Endothelial cell of umbilical vein (primary cell): ENCODE results near the gene ISL2. TPM values are rescaled to one million over a fixed set of nuclear protein-coding genes. Genes with fewer than 3 reads are reported as not detected.

ENCODE experiments used
- BruUV-seq: library from RNA; stranded (reverse); fragments of 400-500 nt; replicated peaks from 2 replicates; lab custom pipeline; 2021; lab: Mats Ljungman, UMichigan
- CTCF ChIA-PET: fragments of 300-600, 350-600 bp; sonication (Branson Sonifier 250); formaldehyde crosslinking; loops from one replicate; lab custom pipeline; 2021; ENCODE audit warnings: antibody characterized with exemption, inconsistent platforms; lab: Charles Lee
- POLR2A ChIA-PET: fragments of 300-600, 350-600 bp; sonication (Branson Sonifier 250); formaldehyde crosslinking; loops from one replicate; lab custom pipeline; 2021; ENCODE audit warnings: antibody characterized with exemption, inconsistent platforms; lab: Charles Lee
- DNase-seq: peaks from one replicate; pipeline ENCODE4 v3.0.0-alpha.2; 2011; ENCODE audit warnings: low read depth, low spot score
- FAIRE-seq: peaks from 2 replicates; lab custom pipeline; 2011; peaks lifted over from hg19 to GRCh38; lab: Jason Lieb, UNC
- H2AFZ ChIP-seq: 2 replicates; pipeline ENCODE4 v1.6.0; 2012; ENCODE audit warnings: low read depth, low read length, control low read depth, inconsistent platforms
- H3K27ac ChIP-seq: 2 replicates; pipeline ENCODE4 v1.5.1; 2011; ENCODE audit warnings: low read depth, mild to moderate bottlenecking, control low read depth, low read length, moderate library complexity; ENCODE audit not compliant: insufficient read depth
- H3K27me3 ChIP-seq, 2 experiments: 2 replicates each; pipeline versions ENCODE4 v1.6.0 to v1.6.1; 2011; ENCODE audit warnings: low read length in 2 of 2, mixed read lengths in 1 of 2; ENCODE audit not compliant: control insufficient read depth in 2 of 2, insufficient read depth in 2 of 2
- H3K36me3 ChIP-seq, 2 experiments: 2 replicates in 1 of 2; 3 replicates in 1 of 2; pipeline ENCODE4 v1.5.1; 2011; ENCODE audit warnings: low read length in 2 of 2, mild to moderate bottlenecking in 1 of 2, moderate library complexity in 1 of 2; ENCODE audit not compliant: control insufficient read depth in 2 of 2, insufficient read depth in 2 of 2; ENCODE audit errors: extremely low read depth in 1 of 2
- H3K4me1 ChIP-seq: 3 replicates; pipeline ENCODE4 v1.5.1; 2011; ENCODE audit warnings: mild to moderate bottlenecking, low read length; ENCODE audit not compliant: control insufficient read depth, insufficient read depth; ENCODE audit errors: extremely low read depth
- H3K4me2 ChIP-seq: 2 replicates; pipeline ENCODE4 v1.6.1; 2011; ENCODE audit warnings: low read length, control low read depth, mixed read lengths; ENCODE audit not compliant: insufficient read depth
- H3K4me3 ChIP-seq, 3 experiments: fragments of 200-600 bp in 1 of 3; sonication (generic), shearing (Covaris generic) in 1 of 3; replicated peaks in 1 of 3; 2 replicates each; pipeline ENCODE4 v1.5.1; 2011 to 2016; ENCODE audit warnings: control low read depth in 3 of 3, low read length in 3 of 3, mild to moderate bottlenecking in 2 of 3, inconsistent platforms in 1 of 3, low read depth in 1 of 3, moderate library complexity in 1 of 3; ENCODE audit not compliant: insufficient read depth in 1 of 3
- H3K79me2 ChIP-seq: 2 replicates; pipeline ENCODE4 v1.6.0; 2012; ENCODE audit warnings: low read length, inconsistent platforms; ENCODE audit not compliant: control insufficient read depth, insufficient read depth
- H3K9ac ChIP-seq: replicated peaks from 2 replicates; pipeline ENCODE3; 2011; ENCODE audit warnings: low read length, control low read depth; ENCODE audit not compliant: insufficient read depth; ENCODE audit errors: extremely low read depth
- H3K9me1 ChIP-seq: replicated peaks from 3 replicates; pipeline ENCODE4 v1.6.0; 2011; ENCODE audit warnings: mild to moderate bottlenecking, low read length; ENCODE audit not compliant: control insufficient read depth, insufficient read depth; ENCODE audit errors: extremely low read depth
- H3K9me3 ChIP-seq: replicated peaks from 2 replicates; pipeline ENCODE4 v1.5.1; 2012; ENCODE audit warnings: low read length, inconsistent platforms; ENCODE audit not compliant: control insufficient read depth, insufficient read depth
- H4K20me1 ChIP-seq: replicated peaks from 2 replicates; pipeline ENCODE3; 2011; ENCODE audit warnings: mild to moderate bottlenecking, low read length; ENCODE audit not compliant: control insufficient read depth, insufficient read depth; ENCODE audit errors: extremely low read depth
- CTCF ChIP-seq, 2 donors: IDR thresholded peaks; 1 replicate in 1 of 2; 2 replicates in 1 of 2; pipeline ENCODE4 v1.5.1; 2011; ENCODE audit warnings: low read length in 2 of 2, mild to moderate bottlenecking in 2 of 2, moderate library complexity in 2 of 2, control low read depth in 1 of 2, inconsistent platforms in 1 of 2, low read depth in 1 of 2; ENCODE audit not compliant: insufficient read depth in 1 of 2; ENCODE audit errors: extremely low read depth in 1 of 2
- EZH2 ChIP-seq: IDR thresholded peaks from 2 replicates; pipeline ENCODE4 v1.6.1; 2012; ENCODE audit warnings: borderline replicate concordance, low read depth, mild to moderate bottlenecking, moderate library complexity, low read length, inconsistent platforms; ENCODE audit not compliant: severe bottlenecking
- FOS ChIP-seq: IDR thresholded peaks from 2 replicates; pipeline ENCODE4 v1.6.1; 2011; ENCODE audit warnings: mild to moderate bottlenecking, low read length, moderate library complexity, borderline replicate concordance; ENCODE audit not compliant: insufficient read depth
- GATA2 ChIP-seq: IDR thresholded peaks from 2 replicates; pipeline ENCODE4 v1.7.0; 2011; ENCODE audit warnings: low read depth, mild to moderate bottlenecking, moderate library complexity, mixed read lengths, low read length; ENCODE audit not compliant: insufficient read length, insufficient read depth
- JUN ChIP-seq: IDR thresholded peaks from 2 replicates; pipeline ENCODE4 v1.6.1; 2011; ENCODE audit warnings: borderline replicate concordance, low read depth; ENCODE audit not compliant: insufficient read length, insufficient read depth
- MAX ChIP-seq: IDR thresholded peaks from 2 replicates; pipeline ENCODE4 v1.6.1; 2011; ENCODE audit not compliant: insufficient read depth, insufficient read length
- MYC ChIP-seq: IDR thresholded peaks from one replicate; pipeline ENCODE4 v1.6.1; 2011; ENCODE audit warnings: mild to moderate bottlenecking, low read depth, low read length
- POLR2A ChIP-seq: IDR thresholded peaks from 2 replicates; pipeline ENCODE4 v1.6.1; 2012; ENCODE audit warnings: low read depth, mild to moderate bottlenecking, control low read depth, low read length
- POLR2AphosphoS5 ChIP-seq: IDR thresholded peaks from 2 replicates; pipeline ENCODE4 v1.6.1; 2012; ENCODE audit warnings: low read depth, mild to moderate bottlenecking, control low read depth, low read length, moderate library complexity; ENCODE audit not compliant: insufficient read depth
- dilution Hi-C: fragments of 300-500 bp; cut with MboI; formaldehyde crosslinking; loops from one replicate; pipeline ENCODE4 v1.15.0; 2019; ENCODE audit warnings: low sequenced_read_pairs; ENCODE audit not compliant: extremely low pct_ligation_motif_present
- intact Hi-C: fragments of 100-400 bp; cut with micrococcal nuclease; formaldehyde crosslinking; loops from one replicate; pipeline ENCODE4 v1.10.0; 2022
- polyA plus RNA-seq, 4 experiments: library from polyadenylated mRNA; depleted of rRNA in 3 of 4; stranded (reverse) in 3 of 4; unstranded in 1 of 4; fragments of >200 nt; gene quantifications; 2 replicates each; pipeline versions ENCODE4 v1.2.1 to v1.2.3, GENCODE V29; 2011 to 2012; ENCODE audit warnings: missing spikeins in 1 of 4
- total RNA-seq: library from RNA; stranded (reverse); gene quantifications from 2 replicates; pipeline ENCODE4 v1.2.3, GENCODE V29; 2021

ISL2 gene
- total and polyA plus RNA-seq, 2 donors (not counting 3 experiments of a cell fraction or from before 2014, with no cell fraction given): 0.10 TPM; not detected in 1

GRCh38 chr15:76320012-76320411 is 16.6 kb upstream of the ISL2 start:
- H2AFZ ChIP-seq: no peak overlapping the region
- no peaks in the 10 kb centered on the region for H3K79me2 ChIP-seq
- H3K9ac ChIP-seq: no peak overlapping the region
- dilution Hi-C loops: no loop called here
- ChIA-PET POLR2A (no interaction called here), CTCF (interaction anchor here (0.7 to 1.0 kb wide), 2 partner anchors 9 to 10 kb away, joined by 3 to 4 read pairs; partner anchors contain the start of gene ETFA)
- no peaks in the 10 kb centered on the region for H4K20me1 ChIP-seq
- DNase-seq (no peak), FAIRE-seq (no peak)
- H3K9me1 ChIP-seq: no peaks in the 10 kb centered on the region
- no peaks in the 10 kb centered on the region for H3K36me3 ChIP-seq
- intact Hi-C loops: no loop called here
- no peak overlapping the region for H3K27ac ChIP-seq
- TF ChIP-seq CTCF (IDR thresholded peaks at IDR 0.05; ENCODE audit: extremely low read depth in 1 of 2, insufficient read depth in 1 of 2, low read depth in 1 of 2, low read length in 2 of 2): no peak
- TF ChIP-seq EZH2: no peak
- no peak for TF ChIP-seq POLR2AphosphoS5
- no peak for TF ChIP-seq MYC
- TF ChIP-seq JUN: no peak
- no peak for TF ChIP-seq GATA2
- no peak for TF ChIP-seq POLR2A
- TF ChIP-seq MAX: no peak
- no peak for TF ChIP-seq FOS
- H3K4me3 ChIP-seq: no peak overlapping the region
- no peak overlapping the region for H3K4me2 ChIP-seq
- H3K9me3 ChIP-seq: no peaks in the 10 kb centered on the region
- H3K27me3 ChIP-seq: peaks cover 5 to 19% of the 10 kb centered on the region in 2 experiments
- H3K4me1 ChIP-seq: no peaks in the 10 kb centered on the region
- no TSS peak for BruUV-seq
